ENCODE data around the gene NSUN7. TPM values are rescaled to one million over a fixed set of nuclear protein-coding genes. Genes with fewer than 3 reads are reported as not detected.

The NSUN7 gene
- total and polyA plus RNA-seq, 9 of the 15 experiments (the other 6 are each of a cell fraction or from before 2014, with no cell fraction given), result not detected

GRCh38 chr4:40850496-40850895 lies 100.7 kb downstream of the NSUN7 start (continued):
- TF ChIP-seq RERE (CRISPR knock-in tag; IDR thresholded peaks at IDR 0.05; ENCODE audit: borderline replicate concordance) (no peak), ZNF778 (CRISPR knock-in tag; IDR thresholded peaks at IDR 0.05) (no peak)

GRCh38 chr4:40856277-40856839 lies 106.6 kb downstream of the NSUN7 start:
- Histone ChIP-seq H3K4me3 (no peak overlapping the region), H3K9ac (ENCODE audit: insufficient read depth in 1 of 2, low read depth in 2 of 2, low read length in 2 of 2) (no peak overlapping the region; a peak in 1 of 4 replicates), H3K36me3 (ENCODE audit: control insufficient read depth, insufficient read depth, low read length) (no peaks in the 10 kb centered on the region), H3K9me3 (replicated peaks; ENCODE audit: control insufficient read depth, insufficient read depth, low read depth, low read length) (no peaks in the 10 kb centered on the region), H3K27me3 (ENCODE audit: control insufficient read depth in 2 of 2, insufficient read depth in 2 of 2, low read length in 2 of 2) (peaks cover 11 to 31% of the 10 kb centered on the region in 2 experiments; a peak in 4 of 5 replicates), H2AFZ (ENCODE audit: low read depth, low read length) (no peak overlapping the region), H3K79me2 (ENCODE audit: control insufficient read depth, insufficient read depth, low read length) (no peaks in the 10 kb centered on the region), H3K9me1 (ENCODE audit: control insufficient read depth, insufficient read depth, low read length) (no peaks in the 10 kb centered on the region), H3K4me2 (ENCODE audit: insufficient read depth, low read length) (no peak overlapping the region), H3K4me1 (replicated peaks in 1 of 2; ENCODE audit: control insufficient read depth in 2 of 2, insufficient read depth in 2 of 2, low read length in 2 of 2) (peaks cover 0 to 7% of the 10 kb centered on the region in 2 experiments; a peak in 2 of 5 replicates), H3K27ac (ENCODE audit: extremely low read depth, low read depth, low read length) (no peak overlapping the region), H4K20me1 (replicated peaks; ENCODE audit: control insufficient read depth, insufficient read depth, low read length) (no peaks in the 10 kb centered on the region)
- 14% methylated on average over 14 of the region's 16 CpGs for WGBS (ENCODE audit: insufficient coverage, low coverage, missing lambda C conversion rate)
- ChIA-PET CTCF (ENCODE audit: low intra/inter-chr PET ratio) (no interaction called here), POLR2A (no interaction called here)
- in situ Hi-C loops (cut with MboI) (no loop called here), intact Hi-C loops (cut with micrococcal nuclease) (no loop called here)
- no peak for DNase-seq (ENCODE audit: extremely low read depth in 1 of 4, low spot score in 3 of 4)
- no peak for ATAC-seq
- no peak for FAIRE-seq
- no TSS peak for BruUV-seq (replicated peaks)
- TF ChIP-seq ZBTB12 (CRISPR knock-in tag; IDR thresholded peaks at IDR 0.05) (no peak), NR4A1 (CRISPR knock-in tag; IDR thresholded peaks at IDR 0.05) (no peak), NR4A1 (tag; IDR thresholded peaks at IDR 0.05) (no peak), ADNP (tag; IDR thresholded peaks at IDR 0.05) (no peak), ELK1 (CRISPR knock-in tag; IDR thresholded peaks at IDR 0.05) (no peak), SIRT6 (IDR thresholded peaks at IDR 0.05; ENCODE audit: low read depth, low read length) (no peak), IRF2 (CRISPR knock-in tag; IDR thresholded peaks at IDR 0.05) (no peak), NR2C1 (IDR thresholded peaks at IDR 0.05) (no peak), NR2C1 (tag; IDR thresholded peaks at IDR 0.05) (no peak), ESRRA (IDR thresholded peaks at IDR 0.05; ENCODE audit: borderline replicate concordance, low read depth) (no peak), EHMT2 (IDR thresholded peaks at IDR 0.05) (no peak), SETDB1 (IDR thresholded peaks at IDR 0.05; ENCODE audit: low read length) (no peak), BHLHE40 (IDR thresholded peaks at IDR 0.05; ENCODE audit: low read length) (no peak), ZEB2 (IDR thresholded peaks at IDR 0.05) (no peak)

Data from K562 (cell line).